Caco-2 (cell line): ENCODE data around the gene CDC42EP5. TPM values are rescaled to one million over a fixed set of nuclear protein-coding genes. Genes with fewer than 3 reads are reported as not detected.
"Not testable (repeated sequence)": the region's sequence is repeated elsewhere in the genome, so short reads cannot be mapped to it uniquely, and the experiment has no call there.

Source experiments
- BruUV-seq: library from RNA; stranded (reverse); fragments of 400-500 nt; replicated peaks from 2 replicates; lab custom pipeline; 2021; lab: Mats Ljungman, UMichigan
- CTCF ChIA-PET: fragments of 300-600 bp; sonication (Branson Sonifier 250); formaldehyde crosslinking; loops from one replicate; lab custom pipeline; 2022; ENCODE audit warnings: antibody characterized with exemption; lab: Charles Lee
- POLR2A ChIA-PET: fragments of 300-600 bp; sonication (Branson Sonifier 250); formaldehyde crosslinking; loops from one replicate; lab custom pipeline; 2022; ENCODE audit warnings: antibody characterized with exemption; lab: Charles Lee
- DNase-seq, 2 experiments: peaks; one replicate each; pipeline versions ENCODE4 v3.0.0 to v3.0.0-alpha.2; 2020 to 2022
- H3K27me3 ChIP-seq: replicated peaks from 2 replicates; pipeline ENCODE4 v1.6.0; 2011; ENCODE audit warnings: low read length; ENCODE audit not compliant: control insufficient read depth, insufficient read depth
- H3K36me3 ChIP-seq: 2 replicates; pipeline ENCODE4 v1.5.1; 2011; ENCODE audit warnings: low read length; ENCODE audit not compliant: control insufficient read depth, insufficient read depth
- H3K4me1 ChIP-seq: fragments of 250-450 bp; sonication (Bioruptor Pico); 2 replicates; pipeline ENCODE4 v1.5.1; 2020; ENCODE audit warnings: mild to moderate bottlenecking
- H3K4me3 ChIP-seq: 2 replicates; pipeline ENCODE4 v1.5.1; 2011; ENCODE audit warnings: low read depth, mild to moderate bottlenecking, control low read depth, low read length
- H3K9me3 ChIP-seq: fragments of 250-450 bp; sonication (Bioruptor Pico); 2 replicates; pipeline ENCODE4 v1.5.1; 2020; ENCODE audit warnings: mild to moderate bottlenecking, moderate library complexity
- H3K27ac Mint-ChIP-seq: one replicate; pipeline ENCODE4 v1.8.0; 2022; ENCODE audit warnings: mixed read lengths; ENCODE audit not compliant: unreplicated experiment
- H3K27me3 Mint-ChIP-seq: one replicate; pipeline ENCODE4 v1.8.0; 2022; ENCODE audit warnings: mixed read lengths; ENCODE audit not compliant: insufficient read depth, unreplicated experiment
- H3K36me3 Mint-ChIP-seq: one replicate; pipeline ENCODE4 v1.8.0; 2022; ENCODE audit warnings: mild to moderate bottlenecking, mixed read lengths; ENCODE audit not compliant: insufficient read depth, unreplicated experiment
- H3K4me1 Mint-ChIP-seq: one replicate; pipeline ENCODE4 v1.8.0; 2022; ENCODE audit warnings: low read depth, mixed read lengths; ENCODE audit not compliant: unreplicated experiment
- H3K4me3 Mint-ChIP-seq: one replicate; pipeline ENCODE4 v1.8.0; 2022; ENCODE audit warnings: mild to moderate bottlenecking, moderate library complexity, mixed read lengths; ENCODE audit not compliant: unreplicated experiment
- H3K9me3 Mint-ChIP-seq: one replicate; pipeline ENCODE4 v1.8.0; 2022; ENCODE audit warnings: mixed read lengths; ENCODE audit not compliant: unreplicated experiment
- intact Hi-C: fragments of 100-400 bp; cut with micrococcal nuclease; formaldehyde crosslinking; loops from one replicate; pipeline ENCODE4 v1.10.0; 2022; ENCODE audit not compliant: unreplicated experiment
- total RNA-seq: library from RNA; stranded (reverse); gene quantifications from 2 replicates; pipeline ENCODE4 v1.2.3, GENCODE V29; 2022
- TF ChIP-seq, protein P1 (sequence below), 2 experiments: fragments of 200-600 bp in 1 of 2; IDR thresholded peaks; 1 replicate in 1 of 2; 2 replicates in 1 of 2; pipeline versions ENCODE4 v1.5.1 to v1.8.0; 2011 to 2022; ENCODE audit warnings: antibody characterized with exemption in 1 of 2, control low read depth in 1 of 2, inconsistent platforms in 1 of 2, low read depth in 1 of 2, low read length in 1 of 2, mild to moderate bottlenecking in 1 of 2, moderate library complexity in 1 of 2; ENCODE audit not compliant: insufficient read depth in 1 of 2, severe bottlenecking in 1 of 2, unreplicated experiment in 1 of 2

CDC42EP5 gene
- total RNA-seq, 1 experiment from 2014 or later: 8.6 TPM

DNA sequence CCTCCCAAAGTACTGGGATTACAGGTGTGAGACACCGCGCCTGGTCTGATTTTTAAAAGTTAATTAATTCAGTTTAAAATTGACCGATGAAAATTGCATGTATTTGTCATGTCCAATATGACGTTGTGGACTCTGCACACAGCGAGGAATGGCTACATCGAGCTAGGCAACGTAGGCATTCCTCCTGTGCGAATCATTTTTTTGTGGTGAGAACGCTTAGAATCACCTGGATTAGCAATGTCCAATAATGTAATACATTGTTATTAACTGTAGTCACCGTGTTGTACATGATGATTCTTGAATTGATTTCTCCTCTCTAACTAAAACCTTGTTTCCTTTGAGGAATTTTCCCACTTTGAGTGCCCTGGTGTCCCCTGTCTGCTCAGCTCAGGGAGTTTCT, 33.0 kb upstream of the CDC42EP5 start:
- CTCF ChIA-PET: no interaction called here
- TF ChIP-seq, protein P1, sequence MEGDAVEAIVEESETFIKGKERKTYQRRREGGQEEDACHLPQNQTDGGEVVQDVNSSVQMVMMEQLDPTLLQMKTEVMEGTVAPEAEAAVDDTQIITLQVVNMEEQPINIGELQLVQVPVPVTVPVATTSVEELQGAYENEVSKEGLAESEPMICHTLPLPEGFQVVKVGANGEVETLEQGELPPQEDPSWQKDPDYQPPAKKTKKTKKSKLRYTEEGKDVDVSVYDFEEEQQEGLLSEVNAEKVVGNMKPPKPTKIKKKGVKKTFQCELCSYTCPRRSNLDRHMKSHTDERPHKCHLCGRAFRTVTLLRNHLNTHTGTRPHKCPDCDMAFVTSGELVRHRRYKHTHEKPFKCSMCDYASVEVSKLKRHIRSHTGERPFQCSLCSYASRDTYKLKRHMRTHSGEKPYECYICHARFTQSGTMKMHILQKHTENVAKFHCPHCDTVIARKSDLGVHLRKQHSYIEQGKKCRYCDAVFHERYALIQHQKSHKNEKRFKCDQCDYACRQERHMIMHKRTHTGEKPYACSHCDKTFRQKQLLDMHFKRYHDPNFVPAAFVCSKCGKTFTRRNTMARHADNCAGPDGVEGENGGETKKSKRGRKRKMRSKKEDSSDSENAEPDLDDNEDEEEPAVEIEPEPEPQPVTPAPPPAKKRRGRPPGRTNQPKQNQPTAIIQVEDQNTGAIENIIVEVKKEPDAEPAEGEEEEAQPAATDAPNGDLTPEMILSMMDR (IDR thresholded peaks at IDR 0.05; ENCODE audit: insufficient read depth in 1 of 2, low read depth in 1 of 2, low read length in 1 of 2, severe bottlenecking in 1 of 2, unreplicated experiment in 1 of 2): no peak
- Mint-ChIP-seq H3K4me1 (no peaks in the 10 kb centered on the region), H3K4me3 (no peak overlapping the region), H3K9me3 (no peaks in the 10 kb centered on the region), H3K36me3 (no peaks in the 10 kb centered on the region), H3K27me3 (peaks cover 10% of the 10 kb centered on the region), H3K27ac (no peak overlapping the region)
- intact Hi-C loops: no loop called here
- DNase-seq: no peak
- BruUV-seq: no TSS peak
- Histone ChIP-seq H3K4me1 (no peaks in the 10 kb centered on the region), H3K4me3 (no peak overlapping the region), H3K9me3 (no peaks in the 10 kb centered on the region), H3K27me3 (no peaks in the 10 kb centered on the region), H3K36me3 (no peaks in the 10 kb centered on the region)
- POLR2A ChIA-PET: interaction anchor here (0.6 kb wide), 1 partner anchor 240 kb away, joined by 3 read pairs; no protein-coding TSS in a partner anchor

DNA sequence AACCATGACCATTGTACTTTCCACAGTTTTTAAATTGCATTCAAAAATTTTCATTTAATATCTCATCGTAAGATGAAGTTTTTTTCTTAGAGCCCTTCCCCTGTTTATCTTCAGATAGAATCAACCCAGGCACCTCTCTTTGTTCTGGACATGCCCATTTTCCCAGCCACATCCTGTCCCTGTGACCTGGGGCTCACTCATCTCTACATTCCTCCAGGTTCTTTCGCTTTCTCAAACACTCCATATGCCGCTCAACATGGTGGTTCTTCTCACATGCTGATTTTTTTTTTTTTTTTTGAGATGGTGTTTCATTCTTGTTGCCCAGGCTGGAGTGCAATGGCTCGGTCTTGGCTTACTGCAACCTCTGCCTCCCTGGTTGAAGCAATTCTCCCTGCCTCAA, 32.4 kb upstream of the CDC42EP5 start:
- H3K4me1 ChIP-seq, H3K9me3 ChIP-seq, POLR2A ChIA-PET, DNase-seq, H3K36me3 Mint-ChIP-seq, H3K9me3 Mint-ChIP-seq, H3K4me3 Mint-ChIP-seq, H3K27me3 Mint-ChIP-seq, H3K4me3 ChIP-seq, H3K4me1 Mint-ChIP-seq, BruUV-seq, intact Hi-C loops, CTCF ChIA-PET, H3K27me3 ChIP-seq, H3K27ac Mint-ChIP-seq, H3K36me3 ChIP-seq: not testable (repeated sequence)

DNA sequence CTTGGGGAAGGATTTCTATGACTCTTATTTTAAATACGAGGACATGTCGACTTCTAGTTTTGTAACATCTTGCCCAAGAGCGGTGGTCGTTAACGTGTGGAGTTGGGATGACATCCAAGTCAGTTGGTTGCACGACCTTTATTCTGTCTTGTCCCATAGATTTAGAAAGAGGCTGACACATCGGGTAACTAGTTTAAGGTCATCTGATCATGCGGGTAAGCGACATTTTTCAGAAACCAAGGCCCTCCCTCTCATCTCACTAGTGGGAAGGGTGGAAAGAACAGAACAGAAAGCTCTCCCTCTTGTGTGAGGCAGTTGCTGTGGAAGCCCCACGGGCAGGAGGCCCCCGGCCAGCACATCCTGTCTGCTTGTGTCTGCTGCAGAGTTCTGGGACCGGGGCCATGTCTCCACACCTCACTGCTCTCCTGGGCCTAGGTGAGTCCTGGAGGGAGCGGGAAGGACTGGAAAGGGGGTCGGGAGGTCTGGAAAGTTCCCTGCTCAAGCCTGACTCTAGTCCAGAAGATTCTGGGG, 29.5 kb upstream of the CDC42EP5 start, which contains the start of gene LAIR2:
Gene LAIR2 (plus strand): TSS at position 314 of the 531 bp plus-strand sequence. CDS start 88 bp downstream, at position 402.
- H3K27me3 Mint-ChIP-seq: peaks cover 10% of the 10 kb centered on the region
- no peaks in the 10 kb centered on the region for H3K27me3 ChIP-seq
- H3K4me1 Mint-ChIP-seq: no peaks in the 10 kb centered on the region
- no TSS peak for BruUV-seq
- POLR2A ChIA-PET: no interaction called here
- H3K4me3 Mint-ChIP-seq: no peak within 1 kb of the TSS
- no peaks in the 10 kb centered on the region for H3K36me3 Mint-ChIP-seq
- CTCF ChIA-PET: no interaction called here
- TF ChIP-seq, protein P1 (IDR thresholded peaks at IDR 0.05; ENCODE audit: insufficient read depth in 1 of 2, low read depth in 1 of 2, low read length in 1 of 2, severe bottlenecking in 1 of 2, unreplicated experiment in 1 of 2): no peak
- no peaks in the 10 kb centered on the region for H3K4me1 ChIP-seq
- no peaks in the 10 kb centered on the region for H3K9me3 ChIP-seq
- DNase-seq: no peak
- H3K36me3 ChIP-seq: no peaks in the 10 kb centered on the region
- no peak within 1 kb of the TSS for H3K4me3 ChIP-seq
- H3K27ac Mint-ChIP-seq: no peak within 1 kb of the TSS
- intact Hi-C loops: no loop called here
- H3K9me3 Mint-ChIP-seq: no peaks in the 10 kb centered on the region

DNA sequence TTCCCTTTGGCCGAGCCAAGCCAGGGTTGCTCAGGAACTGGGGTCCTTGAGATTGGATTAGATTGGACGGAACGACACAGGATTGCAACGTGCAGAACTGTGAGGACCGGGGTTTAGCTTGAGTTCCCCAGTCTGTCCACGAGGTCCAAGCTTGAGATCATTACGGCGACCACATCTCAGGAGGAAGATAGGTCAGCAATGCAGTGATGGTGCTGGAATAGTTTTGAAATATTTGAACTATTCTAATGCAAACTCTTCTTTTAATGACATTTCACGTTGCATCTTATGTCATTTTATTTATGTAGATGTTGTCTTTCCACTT, 25.3 kb upstream of the CDC42EP5 start:
- POLR2A ChIA-PET, DNase-seq, H3K4me3 ChIP-seq, H3K27me3 Mint-ChIP-seq, BruUV-seq, H3K4me1 ChIP-seq, intact Hi-C loops, H3K27ac Mint-ChIP-seq, H3K4me3 Mint-ChIP-seq, H3K36me3 ChIP-seq, H3K9me3 ChIP-seq, H3K36me3 Mint-ChIP-seq, H3K9me3 Mint-ChIP-seq, CTCF ChIA-PET, H3K4me1 Mint-ChIP-seq, H3K27me3 ChIP-seq: not testable (repeated sequence)

DNA sequence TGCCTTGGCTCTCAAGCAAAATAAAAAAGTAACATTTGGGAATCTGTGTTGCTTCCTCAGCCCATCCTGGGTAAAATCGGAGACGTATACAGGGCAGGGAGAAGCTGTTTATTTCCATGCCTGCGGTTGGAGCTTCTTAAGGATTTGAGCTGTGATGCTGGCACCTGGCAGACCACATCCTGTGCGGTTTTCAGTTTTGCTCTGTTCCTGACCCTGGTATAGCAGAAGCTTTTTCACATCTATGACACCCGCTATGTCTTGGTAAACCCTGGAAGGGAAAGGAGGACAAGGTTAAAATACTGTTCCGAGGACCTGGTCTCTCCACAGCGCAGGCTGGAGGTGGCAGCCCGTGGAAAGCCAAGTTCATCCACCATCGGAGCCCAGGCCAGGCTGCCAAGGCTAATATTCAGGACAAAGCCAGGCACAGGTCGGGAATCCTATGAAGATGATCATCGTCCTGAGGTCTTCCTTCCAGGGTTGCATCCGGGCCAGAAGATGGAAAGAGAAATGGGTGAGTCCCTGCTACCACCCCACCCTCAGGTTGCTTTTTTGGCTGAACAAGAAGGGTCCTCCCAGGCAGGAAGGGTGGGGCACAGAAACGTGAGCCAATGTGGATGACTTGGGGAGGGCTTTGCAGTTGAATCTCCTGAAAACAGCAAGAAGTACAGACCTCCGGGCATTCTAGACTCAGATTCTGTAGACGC, 24.8 kb upstream of the CDC42EP5 start:
- peaks cover 12% of the 10 kb centered on the region for H3K27me3 Mint-ChIP-seq
- intact Hi-C loops, H3K4me1 ChIP-seq, CTCF ChIA-PET, POLR2A ChIA-PET, H3K9me3 Mint-ChIP-seq, H3K4me3 Mint-ChIP-seq, H3K27ac Mint-ChIP-seq, H3K27me3 ChIP-seq, H3K4me1 Mint-ChIP-seq, DNase-seq, H3K4me3 ChIP-seq, H3K36me3 ChIP-seq, H3K36me3 Mint-ChIP-seq, BruUV-seq, H3K9me3 ChIP-seq: not testable (repeated sequence)
